IPS-NIHi11 (cell line): ENCODE data around the gene TMEM255B.

Source experiments
- DNase-seq: peaks from one replicate; pipeline ENCODE4 v3.0.0; 2012; ENCODE audit warnings: mixed read lengths, low spot score

The TMEM255B gene

DNA sequence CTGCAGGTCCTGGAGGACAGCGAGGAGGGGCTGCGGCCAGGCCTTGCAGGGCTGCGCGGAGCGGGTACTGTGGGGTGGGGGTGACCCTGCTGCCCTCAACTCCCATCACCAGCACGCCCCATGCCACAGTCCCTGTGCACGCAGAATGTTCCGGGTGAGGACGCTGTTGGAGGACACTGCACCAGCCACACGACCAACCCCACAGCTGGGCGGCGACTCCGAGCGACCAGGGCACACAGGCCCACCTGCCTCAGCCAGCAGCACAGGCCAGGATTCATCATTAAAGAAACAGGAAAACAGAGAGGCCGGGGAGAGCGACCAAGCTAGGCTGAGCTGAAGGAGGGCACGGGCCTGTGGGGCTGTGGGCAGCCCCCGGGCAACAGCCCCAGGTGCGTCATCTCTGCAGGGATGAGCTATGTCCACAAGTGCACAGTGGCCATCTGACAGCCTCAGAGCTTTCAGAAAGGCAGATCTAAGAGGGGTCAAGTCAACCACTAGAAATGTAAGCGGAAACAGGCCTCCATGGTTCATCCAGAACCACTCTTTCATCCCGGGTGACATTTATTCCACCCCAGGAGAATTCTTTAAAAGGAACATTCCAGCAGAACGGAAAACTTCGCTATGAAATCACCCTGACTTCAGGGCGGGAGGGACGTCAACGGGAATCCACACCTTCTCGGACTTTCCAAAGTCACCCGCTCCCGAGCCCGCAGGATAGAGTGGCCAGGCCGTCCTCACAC is 103.3 kb downstream of the TMEM255B start:
- no peak for DNase-seq

- DNase-seq: peak; percentile 74
These were observed 104.0 kb downstream of the TMEM255B start for GRCh38 chr13:113862931-113863523.

- DNase-seq: peak; percentile 80
These were observed 104.7 kb downstream of the TMEM255B start, which contains the start of gene GAS6 for GRCh38 chr13:113863524-113864272. Gene GAS6 (minus strand): TSS chr13:113864076. CDS start chr13:113863920, 156 bp downstream.

DNA sequence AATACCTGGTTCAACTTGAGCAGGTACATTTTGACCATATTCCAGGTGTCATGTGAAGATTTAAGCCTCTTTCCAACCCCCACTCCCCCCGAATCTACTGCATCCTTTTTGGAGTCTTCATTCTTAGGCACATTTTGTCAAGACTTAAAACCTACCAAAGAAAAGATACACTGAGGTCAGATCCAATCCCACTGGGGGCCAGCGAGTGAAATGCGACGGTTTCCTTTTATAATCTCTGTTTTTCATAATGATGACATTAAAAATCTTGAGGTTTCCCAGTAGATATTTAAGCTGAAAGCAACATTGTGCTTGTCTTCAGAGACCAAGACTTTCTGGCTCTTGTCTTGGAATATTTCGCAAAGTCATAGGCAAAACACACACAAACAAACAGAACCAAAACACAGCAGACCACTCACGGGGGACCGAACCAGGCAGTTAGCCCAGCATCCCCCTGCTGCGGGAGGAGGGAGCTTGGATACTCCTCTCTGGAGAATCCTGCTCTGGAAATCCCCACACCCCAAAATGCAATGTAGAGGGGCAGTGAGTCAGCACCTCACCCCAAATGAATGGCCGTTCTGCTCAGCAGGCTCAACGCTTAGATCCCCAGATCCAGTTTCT is 105.4 kb downstream of the TMEM255B start:
- no peak for DNase-seq

- no peak for DNase-seq
These were observed 106.4 kb downstream of the TMEM255B start for GRCh38 chr13:113865427-113865826.
